T47D (cell line): ENCODE measurements around the gene SEPTIN7.
A peak's percentile ranks its signal among the peaks of the same experiment; 100 is the strongest.
"Not testable (repeated sequence)": the region's sequence is repeated elsewhere in the genome, so short reads cannot be mapped to it uniquely, and the experiment has no call there.

Experiments
- DNase-seq, 2 experiments: peaks; one replicate each; pipeline versions ENCODE4 v3.0.0 to v3.0.0-alpha.2; 2011 to 2012; ENCODE audit warnings: low read depth in 1 of 2, low spot score in 1 of 2
- JUND ChIP-seq: IDR thresholded peaks from 2 replicates; pipeline ENCODE4 v1.6.1; 2012; ENCODE audit warnings: low read depth
- in situ Hi-C: cut with HindIII; loops from 2 replicates; pipeline ENCODE4 v1.10.0; 2016; ENCODE audit warnings: low sequenced_read_pairs, low pct_unique_long_range_greater_than_20kb

The SEPTIN7 gene

GRCh38 chr7:35800718-35801391 lies at the start of gene SEPTIN7:
SEPTIN7 (plus strand) TSS chr7:35801057; CDS start chr7:35801210, 153 bp downstream.
- DNase-seq, result peak; percentile 93 to 100
- no peak for TF ChIP-seq JUND
- in situ Hi-C loops, result no loop called here

DNA sequence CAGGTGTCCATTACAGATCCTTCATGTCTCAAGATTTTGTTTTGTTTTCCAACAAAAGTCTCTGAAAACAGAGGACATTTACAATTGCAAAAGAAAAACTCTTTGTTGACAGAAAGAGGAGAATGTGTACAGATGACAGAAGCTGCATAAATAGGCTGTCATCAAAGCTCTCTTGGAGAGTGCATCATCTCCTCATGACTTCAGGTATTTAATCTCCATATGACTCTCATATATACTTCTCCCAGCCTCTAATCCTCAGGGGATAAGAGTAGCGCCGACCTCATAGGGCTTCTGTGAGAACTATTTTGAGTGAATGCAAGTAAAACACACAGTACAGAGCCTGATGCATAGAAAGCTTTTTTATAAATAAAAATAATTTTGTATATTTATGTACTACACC lies 48.1 kb upstream of the SEPTIN7 start:
- no peak for TF ChIP-seq JUND
- in situ Hi-C loops, result no loop called here
- no peak for DNase-seq

DNA sequence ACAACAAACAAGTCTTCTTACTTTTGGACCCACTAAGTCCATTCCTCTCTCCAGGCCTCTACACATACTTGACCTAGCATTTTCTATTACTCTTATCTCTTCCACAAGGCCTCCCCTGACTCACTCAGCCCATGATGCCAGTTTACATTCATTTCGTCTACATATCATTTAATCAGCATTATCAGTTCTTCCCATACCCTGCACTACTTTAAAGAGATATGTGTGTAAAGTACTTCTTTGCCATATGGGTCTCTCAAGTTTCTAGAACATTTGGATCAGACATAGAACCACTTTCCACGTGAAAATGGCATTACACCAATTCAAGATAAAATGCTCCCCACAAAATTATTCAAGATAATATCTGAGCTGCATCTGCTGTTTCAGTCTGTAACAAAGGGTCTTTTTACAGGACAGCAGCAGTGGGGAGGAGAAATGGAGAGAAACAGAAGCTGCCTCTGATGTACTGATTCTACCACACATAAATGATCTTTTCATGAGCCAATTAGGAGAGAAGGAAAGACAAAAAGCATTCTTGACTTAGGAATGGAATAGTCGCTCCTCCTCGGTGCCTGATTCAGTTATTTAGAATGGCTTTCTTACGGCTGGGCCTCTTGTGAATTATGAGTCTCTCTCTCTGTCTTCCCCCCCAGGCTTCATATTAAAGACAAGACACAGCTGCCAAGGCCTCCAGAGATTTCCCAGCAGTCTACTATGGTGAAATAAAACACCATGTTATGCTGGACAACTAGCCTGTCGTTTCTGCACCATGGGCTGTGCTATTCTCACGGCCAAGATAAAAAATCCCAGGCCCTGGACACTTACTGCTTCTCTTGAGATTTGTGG lies 46.9 kb upstream of the SEPTIN7 start:
- no peak for TF ChIP-seq JUND
- no peak for DNase-seq
- in situ Hi-C loops, result no loop called here

DNA sequence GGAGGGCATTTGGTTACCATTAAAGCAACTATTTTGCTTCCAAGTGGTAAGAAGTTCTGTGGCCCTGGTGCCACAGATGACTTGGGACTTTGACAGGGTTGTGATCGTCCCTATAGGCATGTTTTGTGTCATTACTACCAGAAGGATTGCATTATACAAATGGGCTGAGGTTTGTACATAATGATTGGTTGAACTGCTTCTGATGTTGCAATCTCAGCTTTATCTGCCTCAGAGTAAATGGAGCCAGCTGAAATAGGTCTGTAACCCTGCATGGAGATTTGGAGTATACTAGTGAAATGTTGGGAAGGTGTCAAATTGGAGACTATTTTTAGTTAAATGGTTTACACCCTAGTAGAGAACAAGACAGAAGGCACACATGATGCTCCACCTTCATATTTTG lies 46.1 kb upstream of the SEPTIN7 start:
- in situ Hi-C loops, result no loop called here
- TF ChIP-seq JUND, result no peak
- DNase-seq, result no peak

- no peak for DNase-seq
- no peak for TF ChIP-seq JUND
- in situ Hi-C loops, result no loop called here
Observed at GRCh38 chr7:35755711-35756110, 45.1 kb upstream of the SEPTIN7 start.

DNA sequence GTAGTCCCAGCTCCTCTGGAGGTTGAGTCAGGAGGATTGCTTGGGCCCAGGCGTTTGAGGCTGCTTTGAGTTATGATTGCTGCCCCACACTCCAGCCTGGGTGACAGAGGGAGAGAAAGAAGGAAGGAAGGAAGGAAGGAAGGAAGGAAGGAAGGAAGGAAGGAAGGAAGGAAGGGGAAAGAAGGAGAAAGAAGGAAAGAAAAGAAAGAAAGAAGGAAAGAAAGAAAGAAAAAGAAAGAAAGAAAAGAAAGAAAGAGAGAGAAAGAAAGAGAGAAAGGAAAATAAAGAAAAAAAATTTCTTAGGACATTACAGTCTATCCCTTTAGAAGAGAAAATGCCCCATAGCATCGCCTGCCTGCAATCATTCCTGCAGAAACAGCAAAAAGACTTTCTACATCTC lies 44.4 kb upstream of the SEPTIN7 start:
- in situ Hi-C loops, result not testable (repeated sequence)

GRCh38 chr7:35757574-35757973 lies 43.3 kb upstream of the SEPTIN7 start:
- TF ChIP-seq JUND, result no peak
- in situ Hi-C loops, result no loop called here
- no peak for DNase-seq

More for the DNA sequence above, 44.4 kb upstream of the SEPTIN7 start:
- not testable (repeated sequence) for DNase-seq

DNA sequence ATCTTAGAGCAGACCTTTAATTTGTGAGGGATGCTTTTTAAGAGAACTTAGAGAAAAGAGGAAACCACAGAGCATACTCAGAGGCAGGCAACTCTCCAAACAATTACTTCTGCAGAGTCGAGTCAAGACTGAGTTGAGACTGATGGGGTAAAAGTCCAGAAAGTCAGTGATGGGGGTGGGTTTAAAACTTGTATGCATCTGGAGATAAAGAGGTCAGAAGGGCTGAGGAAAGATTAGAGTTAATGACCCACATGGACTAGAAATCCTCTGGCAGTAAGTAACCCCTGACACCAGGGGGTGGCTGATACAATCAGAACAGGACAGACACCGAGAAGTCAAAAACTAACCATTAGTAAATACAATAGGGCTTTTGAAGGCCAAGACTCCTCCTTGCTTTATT lies 42.4 kb upstream of the SEPTIN7 start:
- no peak for TF ChIP-seq JUND
- in situ Hi-C loops, result no loop called here
- no peak for DNase-seq

GRCh38 chr7:35760143-35760745 lies 40.6 kb upstream of the SEPTIN7 start:
- DNase-seq, result no peak
- in situ Hi-C loops, result no loop called here
- no peak for TF ChIP-seq JUND

- in situ Hi-C loops, result no loop called here
- no peak for DNase-seq
- TF ChIP-seq JUND, result no peak
Observed at GRCh38 chr7:35761871-35762677, 38.8 kb upstream of the SEPTIN7 start.

- no peak for TF ChIP-seq JUND
- in situ Hi-C loops, result no loop called here
- no peak for DNase-seq
Observed at GRCh38 chr7:35762781-35763180, 38.1 kb upstream of the SEPTIN7 start.

- no peak for DNase-seq
- no peak for TF ChIP-seq JUND
- in situ Hi-C loops, result no loop called here
Observed at GRCh38 chr7:35768346-35768745, 32.5 kb upstream of the SEPTIN7 start.

DNA sequence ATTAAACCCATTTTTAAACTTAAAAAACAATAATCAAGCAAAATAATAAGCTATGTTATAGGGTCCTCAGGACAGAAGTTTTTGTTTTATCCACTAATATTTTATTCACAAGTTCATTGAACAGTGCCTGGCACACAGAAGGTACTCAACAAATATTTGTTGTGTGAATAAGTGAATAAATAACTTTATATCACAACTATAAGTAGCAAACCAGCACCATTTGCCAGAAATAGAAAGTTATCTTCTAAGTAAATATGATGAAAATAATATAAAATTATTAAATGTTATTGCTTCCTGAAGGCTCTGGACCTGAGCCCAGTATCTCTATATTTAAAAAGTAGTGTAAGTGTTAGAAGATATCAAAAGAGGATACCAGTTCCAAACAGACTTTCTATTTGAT lies 29.1 kb upstream of the SEPTIN7 start:
- TF ChIP-seq JUND, result no peak
- no peak for DNase-seq
- in situ Hi-C loops, result no loop called here
